ENCODE measurements around the gene FUT4. TPM values are rescaled to one million over a fixed set of nuclear protein-coding genes. Genes with fewer than 3 reads are reported as not detected.

FUT4 gene
- total and polyA plus RNA-seq, 8 donors: 0.58 to 19.7 (median 4.5) TPM

DNA sequence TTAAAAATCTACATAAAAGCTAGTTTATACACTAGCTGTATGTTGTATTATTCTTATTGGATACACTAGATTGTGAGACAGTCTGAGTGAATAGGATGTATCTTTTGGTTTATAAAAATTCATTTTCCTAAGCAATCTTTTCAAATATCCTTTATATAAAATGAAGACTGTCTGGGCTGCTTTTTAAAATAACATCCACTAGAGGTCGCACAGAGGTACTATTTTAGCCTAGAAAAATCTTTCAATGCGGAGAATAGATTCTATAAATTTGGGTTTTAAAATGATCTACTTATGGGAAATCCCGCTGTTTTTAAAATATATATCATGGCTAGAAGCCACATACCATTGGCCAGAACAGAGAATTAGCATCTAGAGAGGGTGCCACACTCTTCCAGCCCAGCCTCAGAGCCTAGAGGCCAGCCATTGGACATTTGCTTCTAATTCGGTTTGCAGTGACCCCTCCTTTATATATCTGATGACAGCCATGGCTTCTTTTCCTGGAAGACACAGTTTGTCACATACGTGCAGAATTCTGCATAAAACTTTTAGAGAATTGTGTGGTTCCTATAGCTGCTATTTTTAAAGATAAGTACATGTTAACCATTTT, 24.1 kb upstream of the FUT4 start:
- Histone ChIP-seq H3K36me3 (no peaks in the 10 kb centered on the region), H3K27ac (no peak overlapping the region), H3K27me3 (no peaks in the 10 kb centered on the region), H3K4me3 (no peak overlapping the region), H3K4me1 (peaks cover 0 to 7% (median 0%) of the 10 kb centered on the region in 4 donors), H3K9me3 (no peaks in the 10 kb centered on the region)
- TF ChIP-seq, protein P1, sequence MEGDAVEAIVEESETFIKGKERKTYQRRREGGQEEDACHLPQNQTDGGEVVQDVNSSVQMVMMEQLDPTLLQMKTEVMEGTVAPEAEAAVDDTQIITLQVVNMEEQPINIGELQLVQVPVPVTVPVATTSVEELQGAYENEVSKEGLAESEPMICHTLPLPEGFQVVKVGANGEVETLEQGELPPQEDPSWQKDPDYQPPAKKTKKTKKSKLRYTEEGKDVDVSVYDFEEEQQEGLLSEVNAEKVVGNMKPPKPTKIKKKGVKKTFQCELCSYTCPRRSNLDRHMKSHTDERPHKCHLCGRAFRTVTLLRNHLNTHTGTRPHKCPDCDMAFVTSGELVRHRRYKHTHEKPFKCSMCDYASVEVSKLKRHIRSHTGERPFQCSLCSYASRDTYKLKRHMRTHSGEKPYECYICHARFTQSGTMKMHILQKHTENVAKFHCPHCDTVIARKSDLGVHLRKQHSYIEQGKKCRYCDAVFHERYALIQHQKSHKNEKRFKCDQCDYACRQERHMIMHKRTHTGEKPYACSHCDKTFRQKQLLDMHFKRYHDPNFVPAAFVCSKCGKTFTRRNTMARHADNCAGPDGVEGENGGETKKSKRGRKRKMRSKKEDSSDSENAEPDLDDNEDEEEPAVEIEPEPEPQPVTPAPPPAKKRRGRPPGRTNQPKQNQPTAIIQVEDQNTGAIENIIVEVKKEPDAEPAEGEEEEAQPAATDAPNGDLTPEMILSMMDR (IDR thresholded peaks at IDR 0.05): peak in 4 of 7 experiments; percentile 50 to 76 (median 61)
- TF ChIP-seq POLR2A (IDR thresholded peaks at IDR 0.05): no peak
- intact Hi-C loops (cut with DNase I; ENCODE audit: low total_unique reads): loop anchor here (5.0 kb wide), 1 partner anchor 78 kb away; no protein-coding TSS in a partner anchor
- WGBS, 5 donors: 1 to 13% (median 8%) methylated on average over 5 of the region's 5 CpGs
- DNase-seq: peak in 1 of 2 donors; percentile 68

DNA sequence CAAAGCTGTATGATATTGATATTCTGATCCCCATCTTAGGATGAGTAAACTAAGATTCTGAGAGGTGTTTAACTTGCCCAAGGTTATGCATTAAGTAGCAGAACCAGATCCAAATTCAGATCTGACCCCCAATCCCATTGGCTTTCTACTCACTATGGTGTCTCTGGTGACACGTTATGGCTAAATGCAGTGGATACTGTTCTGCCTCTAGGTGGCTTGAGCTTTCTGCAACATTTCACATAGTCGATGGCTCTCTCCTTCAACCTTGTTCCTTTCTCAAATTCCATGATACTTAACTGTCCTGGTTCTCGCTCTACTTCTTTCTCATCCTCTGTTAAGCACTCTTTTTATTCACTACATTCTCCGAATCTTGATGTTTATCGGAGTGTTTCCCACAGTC, 22.0 kb upstream of the FUT4 start:
- DNase-seq: peak in 1 of 2 donors; percentile 37
- intact Hi-C loops (cut with DNase I; ENCODE audit: low total_unique reads): no loop called here
- Histone ChIP-seq H3K27ac (no peak overlapping the region), H3K36me3 (no peaks in the 10 kb centered on the region), H3K9me3 (no peaks in the 10 kb centered on the region), H3K4me1 (peaks cover 0 to 22% (median 8%) of the 10 kb centered on the region in 4 donors), H3K27me3 (no peaks in the 10 kb centered on the region), H3K4me3 (no peak overlapping the region)
- 39 to 61% (median 55%) methylated on average over 4 to 5 of the region's 5 CpGs for WGBS, 5 donors
- TF ChIP-seq, protein P1 (IDR thresholded peaks at IDR 0.05): peak in 5 of 7 experiments; percentile 23 to 56 (median 39)
- no peak for TF ChIP-seq POLR2AphosphoS5 (IDR thresholded peaks at IDR 0.05)

DNA sequence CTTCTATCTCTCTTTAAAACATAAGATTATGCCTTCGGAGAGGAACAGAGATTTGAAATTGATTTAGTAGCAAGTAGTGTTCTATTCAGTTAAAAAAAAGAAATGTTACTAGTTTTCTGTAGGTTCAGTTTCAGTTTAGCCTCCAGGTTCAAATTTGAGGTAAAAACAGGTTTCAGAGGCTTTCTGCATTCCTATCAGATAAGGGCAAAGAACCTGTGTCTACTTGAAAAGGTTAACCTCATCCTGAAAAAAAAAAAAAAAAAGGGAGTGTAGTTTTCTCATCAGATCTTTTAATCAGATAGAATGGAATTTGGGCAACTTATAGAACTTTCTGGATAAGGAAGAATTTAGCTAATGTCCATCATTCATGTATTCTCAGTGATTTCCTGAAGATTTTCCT, 19.4 kb upstream of the FUT4 start:
- Histone ChIP-seq H3K27ac (no peak overlapping the region), H3K27me3 (no peaks in the 10 kb centered on the region), H3K4me1 (peaks cover 0 to 22% (median 8%) of the 10 kb centered on the region in 4 donors), H3K36me3 (no peaks in the 10 kb centered on the region), H3K9me3 (no peaks in the 10 kb centered on the region), H3K4me3 (no peak overlapping the region)
- intact Hi-C loops (cut with DNase I; ENCODE audit: low total_unique reads): no loop called here
- DNase-seq: no peak
- 83 to 93% (median 89%) methylated on average over 1 of the region's 1 CpG for WGBS, 5 donors
- TF ChIP-seq EP300 (IDR thresholded peaks at IDR 0.05) (no peak), POLR2A (IDR thresholded peaks at IDR 0.05) (no peak), POLR2AphosphoS5 (IDR thresholded peaks at IDR 0.05) (no peak)
- TF ChIP-seq, protein P1 (IDR thresholded peaks at IDR 0.05): no peak

DNA sequence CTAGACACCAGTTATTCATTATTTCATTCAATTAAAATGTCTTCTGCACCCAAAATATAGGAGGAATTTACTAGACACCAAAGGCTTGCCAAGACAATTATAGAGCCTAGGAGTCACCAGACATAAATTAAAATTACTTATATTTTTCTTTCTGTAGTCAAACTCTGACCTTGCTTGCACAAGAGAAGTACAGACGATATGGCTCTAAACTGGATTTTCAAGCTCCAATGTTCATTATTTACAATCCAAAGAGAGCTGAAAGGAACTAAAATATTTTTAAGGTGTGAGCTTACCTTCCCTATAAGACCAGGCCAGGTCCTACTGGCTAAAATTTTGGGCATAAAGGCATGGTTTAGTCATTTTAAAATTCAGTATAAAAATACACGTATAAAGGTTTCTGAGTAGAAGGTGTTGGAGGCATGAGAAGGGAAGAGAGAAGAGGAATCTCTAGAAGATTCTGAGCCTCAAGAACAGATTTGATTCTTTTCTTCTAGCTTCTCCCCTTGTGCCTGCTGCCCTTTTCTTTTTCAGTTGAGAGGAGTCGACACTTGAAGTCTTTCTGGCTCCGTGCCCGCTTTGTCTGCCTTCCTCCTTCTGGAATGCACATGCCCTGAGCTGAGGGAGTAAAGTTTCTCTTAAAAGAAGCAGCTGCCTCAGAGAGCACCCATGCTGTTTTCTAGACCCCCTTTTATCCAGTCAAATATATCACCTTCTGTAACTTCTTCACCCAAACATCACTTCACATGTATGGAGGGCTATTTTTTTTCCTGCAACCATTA, 18.0 kb upstream of the FUT4 start:
- Histone ChIP-seq H3K36me3 (no peaks in the 10 kb centered on the region), H3K27ac (no peak overlapping the region), H3K4me1 (peaks cover 0 to 14% (median 8%) of the 10 kb centered on the region in 4 donors), H3K27me3 (no peaks in the 10 kb centered on the region), H3K4me3 (no peak overlapping the region), H3K9me3 (no peaks in the 10 kb centered on the region)
- TF ChIP-seq POLR2A (IDR thresholded peaks at IDR 0.05) (no peak), POLR2AphosphoS5 (IDR thresholded peaks at IDR 0.05) (no peak), EP300 (IDR thresholded peaks at IDR 0.05) (no peak)
- TF ChIP-seq, protein P1 (IDR thresholded peaks at IDR 0.05): no peak
- peak; percentile 78 to 88 for DNase-seq
- WGBS, 5 donors: 15 to 33% (median 21%) methylated on average over 5 of the region's 5 CpGs
- intact Hi-C loops (cut with DNase I; ENCODE audit: low total_unique reads): no loop called here

All from stomach (tissue), 9 donors.